K562 (cell line): ENCODE results near the gene DXO.

Experiments
- HNRNPUL1 ChIP-seq: fragments of 200-400 bp; formaldehyde crosslinking; IDR thresholded peaks from 2 replicates; pipeline ENCODE4 v1.6.1; 2017; ENCODE audit warnings: low read length
- PTRF ChIP-seq: fragments of 450-650 bp; IDR thresholded peaks from 2 replicates; pipeline ENCODE4 v1.6.1; 2016; ENCODE audit warnings: mild to moderate bottlenecking, missing genetic modification characterization, missing compliant biosample characterization
- RFX5 ChIP-seq: IDR thresholded peaks from 2 replicates; pipeline ENCODE4 v1.6.1; 2011; ENCODE audit warnings: low read depth, mild to moderate bottlenecking, improper control_type of control experiment, low read length
- ZBED1 ChIP-seq: IDR thresholded peaks from 2 replicates; pipeline ENCODE4 v1.6.1; 2014
- ZNF121 ChIP-seq: sonication (generic); formaldehyde crosslinking; conservative IDR thresholded peaks from 2 replicates; pipeline ENCODE4 v1.8.0; 2022; ENCODE audit warnings: missing genetic modification reagents
- ZNF263 ChIP-seq: sonication (generic); formaldehyde crosslinking; IDR thresholded peaks from 2 replicates; pipeline ENCODE4 v1.8.0; 2022; ENCODE audit warnings: mild to moderate bottlenecking, missing genetic modification reagents, borderline replicate concordance
- TF ChIP-seq, protein P1 (sequence below): sonication (generic); formaldehyde crosslinking; IDR thresholded peaks from 2 replicates; pipeline ENCODE4 v1.5.0; 2020; ENCODE audit warnings: missing genetic modification reagents
- TF ChIP-seq, protein P2 (sequence below): sonication (generic); formaldehyde crosslinking; IDR thresholded peaks from 2 replicates; pipeline ENCODE4 v1.8.1; 2023; ENCODE audit warnings: mild to moderate bottlenecking, missing genetic modification reagents

DNA sequence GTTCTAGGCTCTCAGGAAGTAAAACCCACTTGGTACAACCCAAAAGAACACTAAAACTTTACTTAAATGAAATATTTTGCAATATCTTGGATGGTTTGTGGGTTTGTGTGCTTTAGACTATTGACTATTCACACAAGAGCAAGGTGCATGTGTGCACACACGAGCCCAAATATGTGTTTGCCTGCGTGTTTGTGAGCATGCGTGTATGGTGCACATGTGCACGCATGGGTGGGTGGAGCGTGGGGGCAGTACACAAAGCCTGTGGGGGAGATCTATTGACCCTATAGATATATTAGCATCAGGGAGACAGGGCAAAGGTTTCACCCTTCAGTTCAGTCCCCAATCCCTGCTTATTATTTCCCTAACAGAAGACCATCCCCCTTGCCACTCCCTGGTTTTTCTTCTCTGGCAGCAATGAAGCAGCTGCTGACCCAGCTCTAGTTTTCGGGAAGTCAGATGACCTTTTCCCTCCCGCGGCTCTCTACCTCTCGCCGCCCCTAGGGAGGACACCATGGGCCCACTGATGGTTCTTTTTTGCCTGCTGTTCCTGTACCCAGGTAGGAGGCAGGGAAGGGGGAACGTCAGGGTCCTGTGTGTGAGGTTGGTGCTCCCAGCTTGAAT is 44.6 kb downstream of the DXO start, which contains the start of gene C2:
- TF ChIP-seq HNRNPUL1, result no peak
- TF ChIP-seq ZNF263 (CRISPR knock-in tag), result no peak
- no peak for TF ChIP-seq ZNF121 (CRISPR knock-in tag)
- TF ChIP-seq, protein P1, sequence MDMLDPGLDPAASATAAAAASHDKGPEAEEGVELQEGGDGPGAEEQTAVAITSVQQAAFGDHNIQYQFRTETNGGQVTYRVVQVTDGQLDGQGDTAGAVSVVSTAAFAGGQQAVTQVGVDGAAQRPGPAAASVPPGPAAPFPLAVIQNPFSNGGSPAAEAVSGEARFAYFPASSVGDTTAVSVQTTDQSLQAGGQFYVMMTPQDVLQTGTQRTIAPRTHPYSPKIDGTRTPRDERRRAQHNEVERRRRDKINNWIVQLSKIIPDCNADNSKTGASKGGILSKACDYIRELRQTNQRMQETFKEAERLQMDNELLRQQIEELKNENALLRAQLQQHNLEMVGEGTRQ (CRISPR knock-in tag), result no peak
- TF ChIP-seq, protein P2, sequence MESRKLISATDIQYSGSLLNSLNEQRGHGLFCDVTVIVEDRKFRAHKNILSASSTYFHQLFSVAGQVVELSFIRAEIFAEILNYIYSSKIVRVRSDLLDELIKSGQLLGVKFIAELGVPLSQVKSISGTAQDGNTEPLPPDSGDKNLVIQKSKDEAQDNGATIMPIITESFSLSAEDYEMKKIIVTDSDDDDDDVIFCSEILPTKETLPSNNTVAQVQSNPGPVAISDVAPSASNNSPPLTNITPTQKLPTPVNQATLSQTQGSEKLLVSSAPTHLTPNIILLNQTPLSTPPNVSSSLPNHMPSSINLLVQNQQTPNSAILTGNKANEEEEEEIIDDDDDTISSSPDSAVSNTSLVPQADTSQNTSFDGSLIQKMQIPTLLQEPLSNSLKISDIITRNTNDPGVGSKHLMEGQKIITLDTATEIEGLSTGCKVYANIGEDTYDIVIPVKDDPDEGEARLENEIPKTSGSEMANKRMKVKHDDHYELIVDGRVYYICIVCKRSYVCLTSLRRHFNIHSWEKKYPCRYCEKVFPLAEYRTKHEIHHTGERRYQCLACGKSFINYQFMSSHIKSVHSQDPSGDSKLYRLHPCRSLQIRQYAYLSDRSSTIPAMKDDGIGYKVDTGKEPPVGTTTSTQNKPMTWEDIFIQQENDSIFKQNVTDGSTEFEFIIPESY (CRISPR knock-in tag), result no peak
- no peak for TF ChIP-seq RFX5
- no peak for TF ChIP-seq PTRF (tag)
- TF ChIP-seq ZBED1, result no peak
